GM21447 (cell line): Measurements from ENCODE around the gene PSMB1.
"Not testable (repeated sequence)": the region's sequence is repeated elsewhere in the genome, so short reads cannot be mapped to it uniquely, and the experiment has no call there.

Experiments
- ATAC-seq: cut with Tn5 transposase; IDR thresholded peaks from one replicate; pipeline ENCODE4 v1.9.1; 2021; ENCODE audit not compliant: unreplicated experiment

The PSMB1 gene

GRCh38 chr6:170504479-170504878 lies 48.6 kb downstream of the PSMB1 start:
- ATAC-seq = no peak

- no peak for ATAC-seq
Observed at GRCh38 chr6:170503414-170503761, 49.7 kb downstream of the PSMB1 start.

GRCh38 chr6:170502733-170503413 lies 50.2 kb downstream of the PSMB1 start:
- ATAC-seq = not testable (repeated sequence)

GRCh38 chr6:170502268-170502667 lies 50.8 kb downstream of the PSMB1 start:
- ATAC-seq = not testable (repeated sequence)

GRCh38 chr6:170500955-170501590 lies 52.0 kb downstream of the PSMB1 start:
- no peak for ATAC-seq

GRCh38 chr6:170497841-170498301 lies 55.2 kb downstream of the PSMB1 start:
- ATAC-seq = no peak

GRCh38 chr6:170493354-170493753 lies 59.8 kb downstream of the PSMB1 start:
- no peak for ATAC-seq

- no peak for ATAC-seq
Observed at GRCh38 chr6:170490259-170490658, 62.8 kb downstream of the PSMB1 start.

GRCh38 chr6:170489836-170490235 lies 63.3 kb downstream of the PSMB1 start:
- no peak for ATAC-seq

- no peak for ATAC-seq
Observed at GRCh38 chr6:170487707-170488329, 65.3 kb downstream of the PSMB1 start.

- ATAC-seq = no peak
Observed at GRCh38 chr6:170485159-170485558, 67.9 kb downstream of the PSMB1 start.
